GM19351 (cell line): ENCODE results near the gene ECHDC3.
A peak's percentile ranks its signal among the peaks of the same experiment; 100 is the strongest.
"Not testable (repeated sequence)": the region's sequence is repeated elsewhere in the genome, so short reads cannot be mapped to it uniquely, and the experiment has no call there.

Experiments used
- ATAC-seq: cut with Tn5 transposase; IDR thresholded peaks from one replicate; pipeline ENCODE4 v1.9.1; 2021; ENCODE audit warnings: mild to moderate bottlenecking, moderate library complexity; ENCODE audit not compliant: unreplicated experiment

The ECHDC3 gene, protein sequence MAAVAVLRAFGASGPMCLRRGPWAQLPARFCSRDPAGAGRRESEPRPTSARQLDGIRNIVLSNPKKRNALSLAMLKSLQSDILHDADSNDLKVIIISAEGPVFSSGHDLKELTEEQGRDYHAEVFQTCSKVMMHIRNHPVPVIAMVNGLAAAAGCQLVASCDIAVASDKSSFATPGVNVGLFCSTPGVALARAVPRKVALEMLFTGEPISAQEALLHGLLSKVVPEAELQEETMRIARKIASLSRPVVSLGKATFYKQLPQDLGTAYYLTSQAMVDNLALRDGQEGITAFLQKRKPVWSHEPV

GRCh38 chr10:11742009-11742778 is at the start of gene ECHDC3:
Gene ECHDC3 (plus strand): TSS chr10:11742382. CDS start chr10:11742577, 195 bp downstream.
- ATAC-seq, result peak; percentile 68

GRCh38 chr10:11693376-11693775 is 48.8 kb upstream of the ECHDC3 start:
- ATAC-seq, result no peak

DNA sequence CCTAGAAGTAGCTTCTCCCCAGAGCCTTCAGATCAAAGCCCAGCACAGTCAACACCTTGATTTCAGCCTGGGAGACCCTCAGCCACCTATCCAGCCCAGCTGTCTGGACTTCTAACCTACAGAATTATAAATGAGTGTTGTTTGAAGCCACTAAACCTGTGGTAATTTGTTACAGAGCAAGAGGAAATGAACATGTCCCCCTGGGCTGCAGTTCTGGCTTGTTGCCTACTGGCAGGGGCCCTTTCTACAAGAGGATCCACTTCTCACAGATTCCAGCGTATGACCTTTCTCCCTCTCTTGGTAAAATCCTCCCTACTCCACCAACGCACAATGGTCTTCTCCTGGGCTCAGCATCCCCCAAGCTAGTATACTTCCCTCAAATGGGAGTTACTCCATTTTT is 46.4 kb upstream of the ECHDC3 start:
- no peak for ATAC-seq

GRCh38 chr10:11697718-11698527 is 44.3 kb upstream of the ECHDC3 start:
- ATAC-seq, result no peak

DNA sequence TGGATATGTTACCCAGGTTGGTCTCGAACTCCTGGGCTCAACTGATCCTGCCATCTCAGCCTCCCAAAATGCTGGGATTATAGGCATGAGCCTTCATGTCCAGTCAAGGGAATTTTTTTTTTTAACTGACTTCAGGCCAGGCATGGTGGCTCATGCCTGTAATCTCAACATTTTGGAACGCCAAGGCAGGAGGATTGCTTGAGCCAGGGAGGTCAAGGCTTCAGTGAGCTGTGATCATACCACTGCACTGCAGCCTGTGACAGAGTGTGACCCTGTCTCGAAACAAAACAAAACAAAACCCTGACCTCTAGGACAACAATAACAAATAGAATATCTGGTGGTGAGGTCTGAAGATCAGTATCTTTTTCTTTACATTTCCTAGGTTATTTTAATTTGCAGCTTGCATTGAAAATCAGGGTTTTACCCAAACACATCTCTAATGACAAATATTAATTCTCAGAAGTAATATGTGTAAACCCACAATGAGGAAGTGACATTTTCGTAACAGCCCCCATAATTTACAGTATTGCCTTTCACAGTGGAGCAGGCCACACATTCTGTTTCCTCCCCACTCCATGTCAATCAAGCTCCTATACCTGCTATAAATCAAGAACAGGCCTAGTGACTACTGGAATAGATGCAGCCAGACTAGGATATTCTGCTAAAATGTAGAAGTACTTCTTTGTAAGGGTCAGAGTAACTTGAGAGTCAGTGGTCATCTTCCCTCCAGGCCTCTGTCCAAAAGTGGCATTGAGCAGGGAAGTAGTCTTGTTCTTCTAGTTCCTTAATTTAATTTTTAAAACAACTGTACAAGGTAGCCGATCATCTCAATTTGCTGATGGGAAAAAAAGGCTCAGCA is 43.3 kb upstream of the ECHDC3 start:
- peak; percentile 78 for ATAC-seq

GRCh38 chr10:11699550-11700097 is 42.6 kb upstream of the ECHDC3 start:
- ATAC-seq, result no peak

DNA sequence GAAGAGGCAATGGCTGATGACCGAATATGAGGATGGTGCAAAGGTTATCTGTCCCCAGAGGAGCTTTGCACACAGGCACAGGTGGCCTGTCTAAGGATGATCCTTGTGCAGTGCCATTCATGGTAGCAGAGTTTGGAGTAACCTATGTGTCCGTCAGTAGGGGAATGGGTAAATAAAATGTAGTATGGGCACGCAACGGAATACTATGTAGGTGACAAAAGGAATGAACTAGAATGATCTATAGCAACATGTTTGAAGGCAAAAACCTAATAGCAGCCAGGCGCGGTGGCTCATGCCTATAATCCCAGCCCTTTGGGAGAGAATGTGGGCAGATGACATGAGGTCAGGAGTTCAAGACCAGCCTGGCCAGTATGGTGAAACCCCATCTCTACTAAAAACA is 41.6 kb upstream of the ECHDC3 start:
- ATAC-seq, result no peak

- no peak for ATAC-seq
Observed at GRCh38 chr10:11701451-11702095, 40.6 kb upstream of the ECHDC3 start.

GRCh38 chr10:11702264-11702663 is 39.9 kb upstream of the ECHDC3 start:
- no peak for ATAC-seq

DNA sequence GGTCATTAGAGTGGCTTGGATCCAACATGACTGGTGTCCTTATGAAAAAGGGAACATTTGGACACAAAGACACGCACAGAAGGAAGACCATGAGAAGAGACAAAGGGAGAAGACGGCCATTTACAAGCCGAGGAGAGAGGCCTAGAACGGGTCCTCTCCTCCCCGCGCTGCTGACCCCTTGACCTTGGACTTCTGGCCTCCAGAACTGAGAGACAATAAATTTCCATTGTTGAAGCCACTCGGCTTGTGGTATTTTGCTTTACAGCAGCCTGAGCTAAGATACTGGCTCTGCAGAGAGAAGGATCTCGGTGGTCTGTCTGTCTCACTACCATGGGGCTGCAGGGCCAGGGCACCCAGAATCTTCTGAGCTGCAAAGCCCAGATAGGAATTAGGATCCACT is 38.1 kb upstream of the ECHDC3 start:
- no peak for ATAC-seq

GRCh38 chr10:11705722-11706121 is 36.5 kb upstream of the ECHDC3 start:
- ATAC-seq, result no peak

DNA sequence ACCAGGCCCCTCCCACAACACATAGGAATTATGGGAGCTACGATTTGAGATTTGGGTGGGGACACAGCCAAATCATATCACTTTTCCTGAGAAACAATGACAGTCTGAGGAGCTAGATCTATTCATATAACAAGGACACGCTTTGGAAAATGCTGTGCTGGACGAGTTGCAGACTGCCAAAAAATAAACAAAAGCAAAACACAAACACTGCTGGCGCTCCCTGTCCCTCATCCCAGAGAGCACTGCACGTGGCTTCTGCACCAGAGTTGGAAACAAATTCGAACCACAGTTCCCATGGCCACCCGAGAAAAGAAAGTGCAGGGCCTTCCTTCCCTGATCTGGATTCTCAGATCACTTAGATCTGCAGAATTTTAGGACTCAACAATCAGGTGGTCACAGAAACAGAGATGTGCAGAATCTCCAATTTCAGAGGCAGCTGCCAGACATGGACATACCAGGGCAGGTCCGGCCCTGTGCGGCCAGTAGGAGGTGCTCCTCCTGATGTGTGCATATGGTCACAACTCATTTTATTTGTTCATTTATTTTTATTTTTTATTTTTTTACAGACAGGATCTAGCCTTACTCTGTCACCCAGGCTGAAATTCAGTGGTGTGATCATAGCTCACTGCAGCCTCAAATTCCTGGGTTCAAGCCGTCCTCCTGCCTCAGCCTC is 35.2 kb upstream of the ECHDC3 start:
- no peak for ATAC-seq

- no peak for ATAC-seq
Observed at GRCh38 chr10:11707624-11708350, 34.4 kb upstream of the ECHDC3 start.

DNA sequence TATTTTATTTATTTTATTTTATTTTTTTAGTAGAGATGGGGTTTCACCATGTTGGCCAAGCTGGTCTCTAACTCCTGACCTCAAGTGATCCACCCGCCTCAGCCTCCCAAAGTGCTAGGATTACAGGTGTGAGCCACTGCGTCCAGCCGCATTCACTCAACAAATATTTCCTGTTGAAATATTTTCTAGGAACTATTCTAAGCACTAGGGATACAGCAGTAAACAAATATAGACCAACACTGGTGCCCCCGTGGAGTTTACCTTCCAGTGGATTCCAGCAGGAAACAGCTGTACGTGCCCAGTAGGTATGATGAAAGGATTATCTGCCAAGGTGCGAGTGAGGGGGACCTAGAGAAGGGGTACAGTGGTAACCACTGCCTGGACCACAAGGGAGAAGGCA is 33.4 kb upstream of the ECHDC3 start:
- ATAC-seq, result not testable (repeated sequence)

GRCh38 chr10:11712744-11713143 is 29.4 kb upstream of the ECHDC3 start:
- ATAC-seq, result no peak

DNA sequence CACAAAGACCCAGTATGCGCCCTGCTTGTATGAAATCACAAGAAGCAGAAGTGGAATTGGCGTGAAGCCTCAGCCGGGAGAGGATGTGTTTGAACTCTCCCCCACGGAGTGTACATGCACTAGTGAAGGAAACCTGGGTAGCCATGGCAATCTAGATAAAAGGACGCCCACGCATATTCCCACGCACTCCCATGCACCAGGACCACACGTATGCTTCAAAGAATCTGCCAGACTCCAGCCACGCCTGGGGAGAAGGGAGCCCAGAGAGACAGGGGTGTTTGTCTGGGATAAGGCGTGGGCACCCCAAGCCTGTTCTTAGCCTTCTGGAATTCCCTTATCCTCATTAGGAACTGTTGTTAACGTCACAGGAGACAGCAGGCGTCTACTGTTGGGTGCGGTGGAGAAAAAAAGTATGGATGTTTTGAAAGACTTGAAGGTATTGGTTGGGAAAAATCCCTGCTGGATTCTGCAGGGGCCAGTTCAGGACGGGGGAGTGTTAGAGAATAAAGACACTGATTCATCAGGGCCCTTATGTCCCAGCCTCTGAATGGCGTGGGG is 28.9 kb upstream of the ECHDC3 start:
- no peak for ATAC-seq

DNA sequence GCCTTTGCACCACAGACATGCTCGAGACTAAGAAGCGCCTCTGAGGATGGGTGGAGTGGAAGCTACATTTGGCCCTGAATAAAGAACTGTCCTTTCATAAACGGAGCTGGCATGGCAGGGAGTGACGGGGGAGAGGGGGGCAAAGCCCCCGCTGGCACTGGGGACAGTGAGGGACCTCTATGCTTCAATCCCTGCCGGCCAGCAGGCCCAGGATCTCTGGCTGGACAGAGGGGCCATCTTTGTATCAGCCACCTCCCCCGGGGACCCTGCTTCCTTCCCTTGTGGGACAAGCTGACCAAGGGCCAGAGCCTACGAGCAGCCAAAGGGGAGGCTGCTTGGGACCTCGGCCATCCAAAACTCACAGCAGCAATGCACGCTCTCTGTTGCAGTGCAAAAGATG is 28.2 kb upstream of the ECHDC3 start:
- no peak for ATAC-seq

- no peak for ATAC-seq
Observed at GRCh38 chr10:11714750-11715365, 27.3 kb upstream of the ECHDC3 start.
